ENCODE measurements around the gene NYAP2. TPM values are rescaled to one million over a fixed set of nuclear protein-coding genes. Genes with fewer than 3 reads are reported as not detected.

NYAP2 gene
- total and polyA plus RNA-seq, 2 donors (not counting 1 experiment from before 2014, with no cell fraction given): not detected

DNA sequence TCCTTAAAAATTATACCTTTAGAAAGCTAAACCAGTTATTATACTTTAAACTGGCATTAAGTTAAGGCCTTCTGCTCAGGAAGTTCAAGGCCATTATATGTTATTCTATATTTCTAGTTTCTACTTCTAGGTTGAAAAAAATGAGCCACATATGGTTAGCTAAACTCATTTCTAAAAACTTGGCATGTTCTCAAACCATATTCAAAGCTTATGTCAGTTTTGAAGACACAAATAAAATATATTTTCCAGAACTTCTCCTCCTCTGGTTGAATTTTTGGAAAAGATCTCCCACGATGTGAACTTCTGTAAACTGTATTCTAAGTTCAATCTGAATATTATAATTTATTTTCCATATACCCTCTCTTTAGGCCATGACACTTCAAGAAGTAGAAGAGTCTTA, 103.5 kb downstream of the NYAP2 start:
- H3K4me1 ChIP-seq (ENCODE audit: control insufficient read depth, extremely low read depth, insufficient read depth, low read length): no peaks in the 10 kb centered on the region
- H3K4me3 ChIP-seq (replicated peaks in 1 of 4; ENCODE audit: control extremely low read depth in 1 of 4, insufficient read depth in 1 of 4, low read depth in 3 of 4, low read length in 4 of 4): no peak overlapping the region
- no peaks in the 10 kb centered on the region for H3K27me3 ChIP-seq (ENCODE audit: control insufficient read depth, insufficient read depth, low read length)
- no peaks in the 10 kb centered on the region for H3K36me3 ChIP-seq (ENCODE audit: control insufficient read depth, insufficient read depth, low read length)
- TF ChIP-seq EZH2 (IDR thresholded peaks at IDR 0.05; ENCODE audit: low read length, missing control alignments): no peak
- TF ChIP-seq, protein P1, sequence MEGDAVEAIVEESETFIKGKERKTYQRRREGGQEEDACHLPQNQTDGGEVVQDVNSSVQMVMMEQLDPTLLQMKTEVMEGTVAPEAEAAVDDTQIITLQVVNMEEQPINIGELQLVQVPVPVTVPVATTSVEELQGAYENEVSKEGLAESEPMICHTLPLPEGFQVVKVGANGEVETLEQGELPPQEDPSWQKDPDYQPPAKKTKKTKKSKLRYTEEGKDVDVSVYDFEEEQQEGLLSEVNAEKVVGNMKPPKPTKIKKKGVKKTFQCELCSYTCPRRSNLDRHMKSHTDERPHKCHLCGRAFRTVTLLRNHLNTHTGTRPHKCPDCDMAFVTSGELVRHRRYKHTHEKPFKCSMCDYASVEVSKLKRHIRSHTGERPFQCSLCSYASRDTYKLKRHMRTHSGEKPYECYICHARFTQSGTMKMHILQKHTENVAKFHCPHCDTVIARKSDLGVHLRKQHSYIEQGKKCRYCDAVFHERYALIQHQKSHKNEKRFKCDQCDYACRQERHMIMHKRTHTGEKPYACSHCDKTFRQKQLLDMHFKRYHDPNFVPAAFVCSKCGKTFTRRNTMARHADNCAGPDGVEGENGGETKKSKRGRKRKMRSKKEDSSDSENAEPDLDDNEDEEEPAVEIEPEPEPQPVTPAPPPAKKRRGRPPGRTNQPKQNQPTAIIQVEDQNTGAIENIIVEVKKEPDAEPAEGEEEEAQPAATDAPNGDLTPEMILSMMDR (conservative IDR thresholded peaks at IDR 0.05 in 1 of 2, IDR thresholded peaks at IDR 0.05 in 1 of 2; ENCODE audit: low read depth in 1 of 2, low read length in 2 of 2): no peak
- no peaks in the 10 kb centered on the region for H3K79me2 ChIP-seq (ENCODE audit: control insufficient read depth, insufficient read depth, low read length)
- no peaks in the 10 kb centered on the region for H4K20me1 ChIP-seq (ENCODE audit: control insufficient read depth, extremely low read depth, insufficient read depth, low read length)
- DNase-seq (ENCODE audit: low read depth in 2 of 2): no peak
- no peak overlapping the region for H3K4me2 ChIP-seq (ENCODE audit: extremely low read depth, insufficient read depth, low read length)
- no peak overlapping the region for H3K27ac ChIP-seq (ENCODE audit: insufficient read depth, low read length)
- no peak overlapping the region for H3K9ac ChIP-seq (ENCODE audit: insufficient read depth, low read length)
- no peaks in the 10 kb centered on the region for H3K9me3 ChIP-seq (ENCODE audit: control insufficient read depth, insufficient read depth, low read depth, low read length)
- H2AFZ ChIP-seq (ENCODE audit: low read length): no peak overlapping the region

DNA sequence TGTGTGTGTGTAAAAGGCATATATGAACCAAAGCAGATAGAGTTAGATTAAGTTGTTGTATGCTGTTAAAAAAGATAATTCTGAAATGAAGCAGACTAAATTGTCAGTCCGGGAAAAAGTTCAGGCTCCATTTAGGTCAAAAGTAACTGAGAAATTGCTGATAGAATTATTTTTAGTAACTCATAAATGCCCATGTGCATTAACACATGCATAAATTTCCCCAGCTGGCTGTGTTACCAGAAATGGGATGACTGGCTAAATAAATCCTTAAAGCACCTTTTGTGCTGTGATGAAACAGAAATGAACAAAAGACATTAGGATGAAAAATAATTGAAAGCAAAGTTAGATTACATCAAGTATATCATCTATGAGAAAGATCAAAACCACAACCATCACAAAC, 111.3 kb downstream of the NYAP2 start:
- no peaks in the 10 kb centered on the region for H4K20me1 ChIP-seq (ENCODE audit: control insufficient read depth, extremely low read depth, insufficient read depth, low read length)
- no peak for TF ChIP-seq EZH2 (IDR thresholded peaks at IDR 0.05; ENCODE audit: low read length, missing control alignments)
- TF ChIP-seq, protein P1 (conservative IDR thresholded peaks at IDR 0.05 in 1 of 2, IDR thresholded peaks at IDR 0.05 in 1 of 2; ENCODE audit: low read depth in 1 of 2, low read length in 2 of 2): no peak
- no peak overlapping the region for H3K4me2 ChIP-seq (ENCODE audit: extremely low read depth, insufficient read depth, low read length)
- H2AFZ ChIP-seq (ENCODE audit: low read length): no peak overlapping the region
- no peaks in the 10 kb centered on the region for H3K36me3 ChIP-seq (ENCODE audit: control insufficient read depth, insufficient read depth, low read length)
- no peak overlapping the region for H3K27ac ChIP-seq (ENCODE audit: insufficient read depth, low read length)
- H3K4me3 ChIP-seq (replicated peaks in 1 of 4; ENCODE audit: control extremely low read depth in 1 of 4, insufficient read depth in 1 of 4, low read depth in 3 of 4, low read length in 4 of 4): no peak overlapping the region
- no peaks in the 10 kb centered on the region for H3K4me1 ChIP-seq (ENCODE audit: control insufficient read depth, extremely low read depth, insufficient read depth, low read length)
- DNase-seq (ENCODE audit: low read depth in 2 of 2): no peak
- H3K9me3 ChIP-seq (ENCODE audit: control insufficient read depth, insufficient read depth, low read depth, low read length): no peaks in the 10 kb centered on the region
- no peak overlapping the region for H3K9ac ChIP-seq (ENCODE audit: insufficient read depth, low read length)
- H3K79me2 ChIP-seq (ENCODE audit: control insufficient read depth, insufficient read depth, low read length): no peaks in the 10 kb centered on the region
- no peaks in the 10 kb centered on the region for H3K27me3 ChIP-seq (ENCODE audit: control insufficient read depth, insufficient read depth, low read length)

DNA sequence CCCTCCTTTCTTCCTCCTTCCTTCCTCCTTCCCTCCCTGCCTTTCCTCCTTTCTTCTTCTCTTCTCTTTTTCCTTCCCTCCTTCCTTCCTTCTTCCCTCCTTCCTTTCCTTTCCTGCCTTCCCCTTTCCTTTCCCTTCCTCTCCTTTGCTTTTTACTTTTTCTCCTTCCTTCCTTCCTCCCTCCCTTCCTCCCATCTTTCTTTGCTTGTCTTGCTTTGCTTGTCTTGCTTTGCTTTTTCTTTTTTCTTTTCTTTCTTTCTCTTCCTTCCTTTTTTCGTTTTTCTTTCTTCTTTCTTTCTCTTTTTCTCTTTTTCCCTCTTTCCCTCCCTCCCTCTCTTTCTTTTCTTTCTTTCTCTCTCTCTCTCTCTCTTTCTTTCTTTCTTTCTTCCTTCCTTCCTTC, 113.0 kb downstream of the NYAP2 start:
- Histone ChIP-seq H3K27ac (ENCODE audit: insufficient read depth, low read length) (no peak overlapping the region), H3K4me3 (replicated peaks in 1 of 4; ENCODE audit: control extremely low read depth in 1 of 4, insufficient read depth in 1 of 4, low read depth in 3 of 4, low read length in 4 of 4) (no peak overlapping the region), H3K9me3 (ENCODE audit: control insufficient read depth, insufficient read depth, low read depth, low read length) (no peaks in the 10 kb centered on the region), H3K9ac (ENCODE audit: insufficient read depth, low read length) (no peak overlapping the region), H3K27me3 (ENCODE audit: control insufficient read depth, insufficient read depth, low read length) (no peaks in the 10 kb centered on the region), H3K4me2 (ENCODE audit: extremely low read depth, insufficient read depth, low read length) (no peak overlapping the region), H3K79me2 (ENCODE audit: control insufficient read depth, insufficient read depth, low read length) (no peaks in the 10 kb centered on the region), H3K36me3 (ENCODE audit: control insufficient read depth, insufficient read depth, low read length) (no peaks in the 10 kb centered on the region), H3K4me1 (ENCODE audit: control insufficient read depth, extremely low read depth, insufficient read depth, low read length) (no peaks in the 10 kb centered on the region), H2AFZ (ENCODE audit: low read length) (no peak overlapping the region), H4K20me1 (ENCODE audit: control insufficient read depth, extremely low read depth, insufficient read depth, low read length) (no peaks in the 10 kb centered on the region)
- DNase-seq (ENCODE audit: low read depth in 2 of 2): no peak
- no peak for TF ChIP-seq EZH2 (IDR thresholded peaks at IDR 0.05; ENCODE audit: low read length, missing control alignments)
- TF ChIP-seq, protein P1 (conservative IDR thresholded peaks at IDR 0.05 in 1 of 2, IDR thresholded peaks at IDR 0.05 in 1 of 2; ENCODE audit: low read depth in 1 of 2, low read length in 2 of 2): no peak
